Right ventricle myocardium superior (tissue), 1 donor: ENCODE measurements around the gene DNAJC18. TPM values are rescaled to one million over a fixed set of nuclear protein-coding genes. Genes with fewer than 3 reads are reported as not detected.
"Not testable (repeated sequence)": the region's sequence is repeated elsewhere in the genome, so short reads cannot be mapped to it uniquely, and the experiment has no call there.

ENCODE experiments used
- ATAC-seq: fragments of 200-7000 bp; cut with Tn5 transposase; one replicate; pipeline ENCODE4 v1.9.1; 2020; ENCODE audit warnings: mild to moderate bottlenecking; ENCODE audit not compliant: poor library complexity
- DNase-seq: peaks from one replicate; pipeline ENCODE4 v3.0.0-alpha.2; 2020
- intact Hi-C: fragments of 100-400 bp; cut with DNase I; formaldehyde crosslinking; loops from one replicate; pipeline ENCODE4 v1.11.2; 2022
- total RNA-seq: library from RNA; stranded (reverse); fragmentation: NEBNext Ultra II Directional; extraction: Animal tissue kit (Norgen Biotek cat#: 25700); gene quantifications from one replicate; pipeline ENCODE4 v1.2.1, GENCODE V29; 2021
- donor health status: DM: no; HTN: yes; CAD: no; lungs with severe emphysema.

The DNAJC18 gene
- total RNA-seq, 1 donor from 2014 or later, result 11.5 TPM

- ATAC-seq (peak; percentile 79), DNase-seq (peak; percentile 78)
- intact Hi-C loops, result no loop called here
Observed at GRCh38 chr5:139394654-139395566, 44.4 kb downstream of the DNAJC18 start, which contains the start of gene PROB1. Gene PROB1, minus strand, starts transcription at chr5:139395104. Its CDS starts 23 bp downstream, at chr5:139395081.

DNA sequence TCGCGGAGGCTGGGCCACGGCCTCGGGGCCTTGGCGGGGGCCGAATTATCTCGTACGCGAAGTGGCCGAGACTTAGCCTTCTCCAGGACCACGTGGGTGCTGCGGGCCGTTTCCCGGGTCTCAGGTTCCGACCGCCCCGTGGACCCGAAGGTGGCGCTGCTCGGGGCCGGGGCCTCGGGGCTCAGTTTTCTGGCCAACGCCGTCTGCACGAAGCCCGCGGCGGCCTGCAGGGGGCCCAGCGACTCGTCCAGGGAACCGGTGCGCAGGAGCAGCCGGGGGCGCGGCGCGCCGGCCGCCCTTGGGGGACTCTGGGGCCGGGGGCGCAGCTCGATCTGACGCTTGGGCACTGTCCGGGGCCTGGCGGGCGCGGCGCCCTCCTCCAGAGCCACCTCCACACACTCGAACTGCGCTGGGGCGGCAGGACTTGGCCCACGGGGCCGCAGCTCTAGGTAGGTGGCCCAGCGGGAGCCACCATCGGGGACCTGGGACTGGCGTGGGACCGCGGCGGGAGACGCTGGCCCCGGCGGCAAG, 45.1 kb downstream of the DNAJC18 start:
- ATAC-seq (peak; percentile 54), DNase-seq (peak; percentile 65)
- intact Hi-C loops, result no loop called here

- intact Hi-C loops, result no loop called here
- ATAC-seq, result no peak
Observed at GRCh38 chr5:139393497-139394122, 45.7 kb downstream of the DNAJC18 start.

DNA sequence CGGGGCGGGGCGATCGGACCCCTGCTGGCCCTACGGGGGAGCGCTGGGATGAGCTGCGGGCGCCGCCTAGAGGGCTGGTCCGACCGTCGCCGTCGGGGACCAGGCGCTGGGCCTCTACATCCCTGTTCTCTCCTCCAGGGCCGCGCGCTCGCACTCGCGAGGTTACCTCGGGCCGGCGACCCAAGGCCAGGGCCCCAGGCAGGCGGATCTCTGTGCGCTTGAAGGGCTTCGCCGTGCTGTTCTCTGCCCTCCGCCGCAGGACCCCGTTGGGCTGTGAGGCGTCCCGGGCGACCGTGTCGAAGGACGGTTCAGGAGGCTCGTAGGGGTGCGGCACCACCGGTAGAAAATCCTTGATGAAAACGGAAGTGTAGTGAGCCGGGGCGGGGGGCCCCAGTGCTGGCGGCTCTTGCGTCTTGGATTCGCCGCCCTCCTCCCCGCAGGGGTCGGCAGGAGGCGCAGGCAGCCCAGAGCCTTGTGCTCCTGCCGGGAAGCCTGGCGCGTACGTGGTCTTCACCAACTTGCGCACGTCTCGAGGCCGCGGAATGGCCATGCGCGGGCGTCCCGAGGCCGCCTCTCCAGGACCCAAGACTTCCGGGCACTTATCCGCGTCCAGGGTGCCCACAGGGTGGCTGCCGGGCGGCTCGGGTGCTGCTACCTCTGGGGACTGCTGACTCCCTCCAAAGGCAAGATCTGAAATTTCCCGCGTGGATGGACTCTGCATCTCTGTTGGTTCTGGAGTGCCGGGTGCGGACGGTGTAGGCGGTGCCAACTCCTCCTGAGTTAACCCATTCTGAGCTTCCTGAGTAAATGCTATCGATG, 46.4 kb downstream of the DNAJC18 start:
- intact Hi-C loops, result no loop called here
- peak; percentile 79 for DNase-seq
- peak; percentile 20 for ATAC-seq

More at GRCh38 chr5:139393497-139394122, 45.7 kb downstream of the DNAJC18 start:
- no peak for DNase-seq

GRCh38 chr5:139392324-139392677, 47.0 kb downstream of the DNAJC18 start:
- intact Hi-C loops, result no loop called here
- no peak for ATAC-seq
- DNase-seq, result no peak

DNA sequence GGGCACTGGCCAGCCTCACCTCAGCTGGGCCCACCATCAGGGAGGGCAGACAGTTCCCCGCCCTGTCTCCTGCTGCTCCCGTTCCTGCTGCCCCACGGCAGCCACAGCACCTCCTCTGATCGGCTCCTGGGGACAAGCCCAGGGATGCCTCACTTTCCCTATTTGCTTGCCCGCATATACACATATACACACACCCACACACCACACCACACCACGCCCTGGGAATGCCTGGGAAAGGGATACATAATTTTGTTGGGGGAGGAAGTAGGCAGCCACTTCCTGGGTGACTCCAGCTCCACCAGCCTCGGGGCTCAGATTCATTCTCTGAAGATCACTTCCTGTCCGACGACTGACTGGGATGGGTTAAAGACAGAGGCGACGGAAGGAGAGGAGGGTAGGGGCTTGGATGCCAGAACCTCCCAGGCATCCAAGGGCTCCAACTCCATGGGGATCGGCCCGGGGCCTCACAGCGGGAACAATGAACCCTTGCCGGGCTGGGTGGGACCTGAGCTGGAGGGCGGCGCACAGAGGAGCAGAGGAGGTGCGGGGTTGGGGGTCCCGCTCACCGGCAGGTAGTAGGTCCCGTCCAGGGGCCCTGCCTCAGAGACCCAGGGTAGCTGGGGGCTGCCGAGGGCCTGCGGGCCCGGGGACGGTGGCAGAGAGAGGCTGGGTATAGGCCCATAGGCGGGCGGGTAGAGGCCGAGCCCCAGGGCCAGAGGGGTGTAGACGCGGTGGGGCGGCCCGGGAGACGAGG, 47.6 kb downstream of the DNAJC18 start:
- intact Hi-C loops, result no loop called here
- no peak for DNase-seq

GRCh38 chr5:139390639-139391569, 48.4 kb downstream of the DNAJC18 start:
- intact Hi-C loops, result no loop called here
- ATAC-seq (no peak), DNase-seq (no peak)

More for the DNA sequence above, 47.6 kb downstream of the DNAJC18 start:
- no peak for ATAC-seq

DNA sequence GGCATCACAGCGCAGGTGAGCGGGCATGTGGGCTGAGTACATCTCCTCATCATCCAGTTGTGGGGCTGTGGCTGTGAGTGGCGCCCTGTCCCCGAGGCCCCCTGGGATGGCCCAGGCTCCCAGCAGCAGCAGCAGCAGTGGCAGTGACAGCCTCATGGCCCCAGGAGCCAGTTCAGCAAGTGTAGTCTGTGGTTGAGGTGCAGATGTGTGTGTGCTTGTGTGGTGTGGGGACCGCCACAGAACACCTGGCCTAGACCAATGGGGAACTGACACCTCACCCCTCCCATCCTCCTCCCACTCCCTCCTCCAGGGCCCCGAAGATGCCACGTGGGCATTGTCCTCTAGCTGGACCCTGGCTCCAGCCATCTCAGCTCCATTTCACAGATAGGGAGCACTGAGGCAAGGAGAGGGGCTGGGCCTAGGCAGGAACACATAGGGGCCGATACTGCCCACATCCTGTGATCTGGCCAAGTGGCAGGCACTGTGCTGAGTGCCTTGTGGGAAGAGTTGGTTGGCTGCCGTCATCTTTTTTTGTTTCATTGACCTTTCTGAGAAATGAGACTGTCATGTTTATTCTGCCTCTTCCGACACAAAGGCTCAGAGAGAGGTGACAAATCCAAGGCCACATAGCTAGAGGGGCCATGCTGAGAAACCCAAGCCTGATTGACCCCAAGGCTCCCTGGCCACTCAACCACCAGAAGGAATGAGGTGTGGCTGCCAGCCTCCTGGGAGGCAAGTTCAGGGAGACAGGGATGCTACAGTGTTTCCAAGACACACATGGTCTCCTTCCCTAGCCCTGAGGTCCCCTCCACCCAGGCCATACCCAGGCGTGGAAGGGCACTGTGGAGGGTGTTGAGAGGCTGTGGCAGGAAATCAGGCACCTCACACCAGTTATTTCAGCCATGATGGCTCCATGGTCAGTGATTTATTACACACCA, 49.4 kb downstream of the DNAJC18 start, which contains the start of gene MZB1:
Gene MZB1, minus strand, starts transcription at position 213 of the 938 bp plus-strand sequence. Its CDS starts 57 bp downstream, at position 156.
- intact Hi-C loops, result no loop called here
- ATAC-seq (no peak), DNase-seq (no peak)

GRCh38 chr5:139388198-139388821, 51.0 kb downstream of the DNAJC18 start:
- ATAC-seq, result peak; percentile 23

DNA sequence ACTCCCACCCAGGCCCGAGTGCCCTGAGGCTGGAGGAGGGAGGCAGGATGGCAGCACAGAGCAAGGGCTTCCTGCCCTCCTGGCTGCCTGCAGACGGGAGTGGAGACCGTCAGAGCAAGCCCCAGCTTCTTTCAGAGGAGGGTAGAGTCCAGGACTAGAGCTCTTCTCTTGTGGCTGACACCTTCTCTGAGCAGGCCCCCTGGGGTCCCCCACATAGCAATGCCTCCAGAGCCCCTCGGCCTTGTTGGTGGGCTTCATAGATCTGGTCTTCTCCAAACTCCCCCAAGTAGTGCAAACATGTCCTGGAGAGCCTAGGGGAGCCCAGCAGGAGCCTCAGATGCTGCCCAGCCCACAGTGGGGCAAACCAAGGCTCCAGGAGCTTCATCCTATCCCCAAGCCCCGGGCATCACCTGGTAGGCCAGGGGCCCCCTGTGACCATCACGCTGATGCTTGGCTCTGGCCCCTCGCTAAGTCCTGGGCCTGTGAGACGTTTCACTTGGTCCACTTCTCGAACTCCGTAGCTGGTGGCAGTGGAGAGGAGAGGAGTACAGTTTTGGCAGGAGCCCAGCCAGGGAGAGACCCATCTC, 51.6 kb downstream of the DNAJC18 start:
- DNase-seq, result no peak
- ATAC-seq, result no peak
- intact Hi-C loops, result no loop called here

More at GRCh38 chr5:139388198-139388821, 51.0 kb downstream of the DNAJC18 start:
- intact Hi-C loops, result no loop called here
- DNase-seq, result no peak

DNA sequence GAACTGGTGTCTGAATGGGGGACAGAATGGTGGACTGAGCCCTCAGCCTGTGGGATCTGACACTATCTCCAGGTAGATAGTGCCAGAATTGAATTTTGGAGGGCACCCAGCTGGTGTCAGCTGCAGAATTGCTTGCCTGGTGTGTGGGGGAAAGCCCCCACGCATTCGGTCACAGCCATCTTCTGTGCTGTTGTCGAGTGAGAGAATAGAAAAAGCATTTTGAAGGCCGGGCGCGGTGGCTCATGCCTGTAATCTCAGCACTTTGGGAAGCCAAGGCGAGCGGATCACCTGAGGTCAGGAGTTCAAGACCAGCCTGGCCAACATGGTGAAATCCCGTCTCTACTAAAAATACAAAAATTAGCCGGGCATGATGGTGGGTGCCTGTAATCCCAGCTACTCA, 52.4 kb downstream of the DNAJC18 start:
- ATAC-seq, DNase-seq, intact Hi-C loops: not testable (repeated sequence)

DNA sequence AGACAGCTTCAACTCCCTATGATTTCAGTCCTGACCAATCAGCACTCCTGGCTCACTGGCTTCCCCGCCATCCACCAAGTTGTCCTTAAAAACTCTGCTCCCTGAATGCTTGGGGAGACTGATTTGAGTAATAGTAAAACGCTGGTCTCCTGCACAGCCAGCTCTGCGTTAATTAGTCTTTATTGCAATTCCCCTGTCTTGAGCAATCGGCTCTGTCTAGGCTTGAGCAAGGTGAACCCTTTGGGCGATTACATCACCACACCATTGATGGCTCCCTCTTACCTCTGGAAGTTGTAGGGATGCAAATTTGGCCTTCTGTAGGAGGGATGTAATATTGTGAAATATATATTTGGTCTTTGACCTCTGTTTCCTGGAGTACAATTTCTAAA, 53.3 kb downstream of the DNAJC18 start:
- DNase-seq (no peak), ATAC-seq (no peak)
- intact Hi-C loops, result no loop called here

DNA sequence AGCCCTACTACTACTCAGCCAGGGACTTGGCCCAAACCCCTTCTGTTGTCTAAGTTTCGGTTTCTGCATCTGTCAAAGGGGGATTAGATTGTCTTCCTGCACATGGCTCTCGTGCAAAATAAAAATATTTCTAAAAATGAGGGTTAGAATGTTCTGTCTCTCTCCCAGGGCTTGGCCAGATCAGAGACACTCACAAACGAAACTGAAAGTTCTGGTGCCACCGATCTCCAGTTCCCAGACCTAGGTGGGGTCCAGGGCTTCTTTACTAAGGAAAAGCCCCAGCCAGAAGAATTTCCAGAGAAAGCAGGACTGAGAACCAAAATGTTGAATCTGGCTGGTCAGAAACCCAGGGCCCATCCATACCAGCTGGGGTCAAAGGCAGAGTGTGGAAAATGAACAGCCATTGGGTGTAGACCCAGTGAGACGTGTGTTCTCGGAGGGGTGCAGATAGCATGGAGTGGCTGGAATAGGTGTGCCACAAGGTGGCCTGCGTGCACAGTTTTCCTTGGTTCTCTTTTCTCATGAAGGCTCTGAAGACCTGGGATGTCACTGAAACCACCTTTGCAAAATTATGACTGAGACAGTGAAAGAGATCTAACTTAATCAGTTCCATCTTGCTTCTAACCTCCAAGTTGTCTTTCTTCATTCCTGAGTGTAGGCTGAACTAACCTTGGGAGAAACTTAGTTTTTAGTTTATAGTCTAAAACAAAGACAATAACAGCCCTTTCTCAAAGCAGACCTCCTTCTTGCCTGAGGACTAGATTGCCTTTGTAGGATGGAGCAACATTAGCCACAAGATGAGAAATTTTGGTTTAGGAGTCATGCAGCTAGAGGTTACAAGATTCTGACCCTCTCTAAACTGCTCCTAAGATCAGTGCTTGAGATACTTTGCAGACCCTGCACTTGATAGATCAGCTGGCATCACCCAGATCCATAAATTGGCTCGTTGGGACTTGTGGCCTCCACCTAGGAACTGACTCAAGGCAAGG, 54.0 kb downstream of the DNAJC18 start:
- peak; percentile 45 for ATAC-seq
- DNase-seq, result no peak
- intact Hi-C loops, result no loop called here

DNA sequence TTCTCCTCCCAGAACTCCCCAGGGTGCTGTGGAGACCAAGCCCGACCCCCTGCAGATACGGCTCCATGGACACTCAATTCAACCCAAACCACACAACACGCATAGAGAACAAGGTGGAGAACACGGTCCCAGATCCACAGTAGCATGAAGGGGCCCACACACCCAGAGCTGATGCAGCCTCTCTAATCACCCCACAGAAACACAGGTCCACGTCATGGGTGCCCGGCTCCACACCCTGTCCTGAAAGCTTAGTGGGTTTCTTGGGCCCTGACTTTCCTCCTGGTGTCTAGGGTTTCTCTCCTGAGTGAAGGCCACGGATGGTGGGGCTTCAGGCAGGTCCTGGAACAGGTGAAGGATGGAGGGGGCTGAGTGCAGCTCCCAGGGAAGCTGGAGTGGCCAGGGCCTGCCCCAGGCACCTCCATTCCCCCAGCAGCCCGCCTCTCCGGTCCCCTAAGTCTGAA, 54.7 kb downstream of the DNAJC18 start:
- intact Hi-C loops, result no loop called here

More for the DNA sequence above, 54.7 kb downstream of the DNAJC18 start:
- ATAC-seq, result no peak
- no peak for DNase-seq
